ENCODE measurements around the gene LTB4R.

DNA sequence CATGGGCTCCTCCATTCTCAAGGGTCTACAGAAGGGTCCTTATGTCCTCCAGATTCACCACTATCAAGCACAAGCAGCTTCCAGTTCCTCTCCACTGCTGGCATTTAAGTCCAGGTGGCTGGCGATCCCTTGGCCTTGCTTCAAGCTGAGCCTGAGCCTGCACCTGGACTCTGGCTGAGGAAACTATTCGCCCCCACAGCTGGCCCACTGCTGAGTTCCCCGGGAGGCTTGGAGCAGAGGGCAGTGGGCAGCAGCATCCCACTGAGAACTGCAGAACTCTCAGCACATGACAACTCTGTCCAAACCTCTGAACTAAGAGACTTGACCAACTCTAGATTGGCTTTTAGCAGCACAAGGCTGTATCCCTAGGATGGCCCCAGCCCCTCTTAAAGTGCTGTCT, 28.6 kb upstream of the LTB4R start:
- no peak for TF ChIP-seq YY1 (IDR thresholded peaks at IDR 0.05; ENCODE audit: borderline replicate concordance in 1 of 3, control insufficient read depth in 1 of 3, extremely low read depth in 1 of 3, insufficient read depth in 3 of 3, insufficient read length in 1 of 3, insufficient replicate concordance in 2 of 3, low read depth in 1 of 3, low read length in 2 of 3)
- no peak for TF ChIP-seq ETV6 (IDR thresholded peaks at IDR 0.05; ENCODE audit: borderline replicate concordance in 1 of 2, low read depth in 2 of 2, low read length in 1 of 2)
- no peak for TF ChIP-seq ETV6 (CRISPR knock-in tag; IDR thresholded peaks at IDR 0.05; ENCODE audit: borderline replicate concordance)

All from K562 (cell line).